MCF 10A (cell line): ENCODE measurements around the gene DAO. TPM values are rescaled to one million over a fixed set of nuclear protein-coding genes. Genes with fewer than 3 reads are reported as not detected.

Experiments
- BruUV-seq: library from RNA; stranded (reverse); fragments of 400-500 nt; replicated peaks from 2 replicates; lab custom pipeline; 2021; lab: Mats Ljungman, UMichigan
- CTCF ChIA-PET: fragments of 300-600 bp; sonication (Branson Sonifier 250); formaldehyde crosslinking; extraction: SDS; loops from one replicate; lab custom pipeline; 2021; ENCODE audit warnings: antibody characterized with exemption, inconsistent platforms; lab: Yijun Ruan, JAX
- POLR2A ChIA-PET: fragments of 300-600, 350-650 bp; sonication (Branson Sonifier 250); formaldehyde crosslinking; extraction: SDS; loops from one replicate; lab custom pipeline; 2020; ENCODE audit warnings: antibody characterized with exemption, inconsistent platforms; lab: Yijun Ruan, JAX
- DNase-seq: peaks from one replicate; pipeline ENCODE4 v3.0.0-alpha.2; 2018; ENCODE audit not compliant: unreplicated experiment
- H3K27ac Mint-ChIP-seq: one replicate; pipeline ENCODE4 v1.8.0; 2022; ENCODE audit warnings: mild to moderate bottlenecking, low read depth, mixed read lengths; ENCODE audit not compliant: unreplicated experiment
- H3K27me3 Mint-ChIP-seq: one replicate; pipeline ENCODE4 v1.8.0; 2022; ENCODE audit warnings: mixed read lengths; ENCODE audit not compliant: insufficient read depth, unreplicated experiment
- H3K36me3 Mint-ChIP-seq: one replicate; pipeline ENCODE4 v1.8.0; 2022; ENCODE audit warnings: mild to moderate bottlenecking, moderate library complexity, mixed read lengths; ENCODE audit not compliant: insufficient read depth, unreplicated experiment
- H3K4me1 Mint-ChIP-seq: one replicate; pipeline ENCODE4 v1.8.0; 2022; ENCODE audit warnings: mixed read lengths; ENCODE audit not compliant: insufficient read depth, unreplicated experiment
- H3K4me3 Mint-ChIP-seq: one replicate; pipeline ENCODE4 v1.8.0; 2022; ENCODE audit warnings: mild to moderate bottlenecking, moderate library complexity, mixed read lengths; ENCODE audit not compliant: unreplicated experiment
- H3K9me3 Mint-ChIP-seq: one replicate; pipeline ENCODE4 v1.8.0; 2022; ENCODE audit warnings: mixed read lengths; ENCODE audit not compliant: unreplicated experiment
- intact Hi-C: fragments of 100-400 bp; cut with micrococcal nuclease; formaldehyde crosslinking; loops from 2 replicates; pipeline ENCODE4 v1.14.1; 2022
- total RNA-seq: library from RNA; stranded (reverse); gene quantifications from 2 replicates; pipeline ENCODE4 v1.2.3, GENCODE V29; 2022
- TF ChIP-seq, protein P1 (sequence below): fragments of 200-600 bp; IDR thresholded peaks from one replicate; pipeline ENCODE4 v1.8.0; 2022; ENCODE audit warnings: antibody characterized with exemption, mild to moderate bottlenecking; ENCODE audit not compliant: unreplicated experiment

DAO gene
- total RNA-seq, 1 experiment from 2014 or later: not detected

DNA sequence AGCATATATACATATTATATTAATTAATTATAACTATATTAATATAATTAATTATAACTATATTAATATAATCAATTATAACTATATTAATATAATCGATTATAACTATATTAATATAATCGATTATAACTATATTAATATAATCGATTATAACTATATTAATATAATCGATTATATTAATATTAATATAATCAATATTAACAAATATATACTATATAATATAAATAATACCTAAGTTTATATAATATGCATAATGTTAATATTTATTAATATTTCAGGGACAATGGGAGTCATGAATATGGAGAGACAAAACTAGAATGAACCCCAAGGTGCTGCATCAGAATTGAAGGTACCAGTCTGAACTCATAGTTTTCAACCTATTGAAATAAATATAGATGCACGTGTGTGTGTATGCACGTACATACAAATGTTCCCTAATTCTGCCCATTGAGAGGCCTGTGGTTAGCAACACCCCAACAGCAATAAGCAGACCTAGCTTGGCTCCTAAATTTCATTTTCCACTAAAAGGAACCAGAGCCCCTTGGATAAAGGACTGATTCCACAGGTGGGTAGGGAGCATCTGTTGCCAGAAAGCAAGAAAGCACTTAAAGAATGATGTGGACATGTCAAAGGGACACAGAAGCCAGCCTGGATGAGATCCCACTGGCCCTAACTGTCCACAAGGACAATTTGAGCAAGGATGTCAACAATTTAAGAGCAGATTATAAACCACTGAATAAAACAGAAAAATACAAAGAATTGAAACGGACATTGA, 43.8 kb upstream of the DAO start:
- Mint-ChIP-seq H3K4me3 (no peak overlapping the region), H3K4me1 (peaks cover 53% of the 10 kb centered on the region), H3K9me3 (no peaks in the 10 kb centered on the region), H3K27me3 (no peaks in the 10 kb centered on the region), H3K27ac (no peak overlapping the region), H3K36me3 (peaks cover 24% of the 10 kb centered on the region)
- TF ChIP-seq, protein P1, sequence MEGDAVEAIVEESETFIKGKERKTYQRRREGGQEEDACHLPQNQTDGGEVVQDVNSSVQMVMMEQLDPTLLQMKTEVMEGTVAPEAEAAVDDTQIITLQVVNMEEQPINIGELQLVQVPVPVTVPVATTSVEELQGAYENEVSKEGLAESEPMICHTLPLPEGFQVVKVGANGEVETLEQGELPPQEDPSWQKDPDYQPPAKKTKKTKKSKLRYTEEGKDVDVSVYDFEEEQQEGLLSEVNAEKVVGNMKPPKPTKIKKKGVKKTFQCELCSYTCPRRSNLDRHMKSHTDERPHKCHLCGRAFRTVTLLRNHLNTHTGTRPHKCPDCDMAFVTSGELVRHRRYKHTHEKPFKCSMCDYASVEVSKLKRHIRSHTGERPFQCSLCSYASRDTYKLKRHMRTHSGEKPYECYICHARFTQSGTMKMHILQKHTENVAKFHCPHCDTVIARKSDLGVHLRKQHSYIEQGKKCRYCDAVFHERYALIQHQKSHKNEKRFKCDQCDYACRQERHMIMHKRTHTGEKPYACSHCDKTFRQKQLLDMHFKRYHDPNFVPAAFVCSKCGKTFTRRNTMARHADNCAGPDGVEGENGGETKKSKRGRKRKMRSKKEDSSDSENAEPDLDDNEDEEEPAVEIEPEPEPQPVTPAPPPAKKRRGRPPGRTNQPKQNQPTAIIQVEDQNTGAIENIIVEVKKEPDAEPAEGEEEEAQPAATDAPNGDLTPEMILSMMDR: no peak
- POLR2A ChIA-PET: no interaction called here
- CTCF ChIA-PET: interaction anchor here (0.6 to 0.9 kb wide), 3 partner anchors 14 to 279 kb away, joined by 3 read pairs; no protein-coding TSS in a partner anchor
- no TSS peak for BruUV-seq
- intact Hi-C loops: no loop called here
- no peak for DNase-seq

DNA sequence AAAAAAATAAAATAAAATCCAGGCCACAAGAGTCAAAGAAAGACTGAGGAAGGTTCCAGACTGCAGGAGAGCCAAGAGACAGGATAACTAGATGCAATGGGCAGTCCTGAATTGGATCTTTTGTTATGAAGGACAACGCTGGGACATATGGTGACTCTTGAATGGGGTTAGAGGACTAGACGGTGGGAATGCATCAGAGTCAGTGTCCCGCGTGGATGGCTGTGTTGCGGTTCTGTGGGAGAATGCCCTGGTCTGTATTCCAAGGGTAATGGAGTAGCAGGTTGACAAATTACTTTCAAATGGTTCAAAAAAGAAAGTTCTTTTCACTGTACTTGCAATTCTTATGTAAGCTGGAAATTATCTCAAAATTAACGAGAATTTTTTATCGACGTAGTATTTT, 42.7 kb upstream of the DAO start:
- H3K36me3 Mint-ChIP-seq: peaks cover 25% of the 10 kb centered on the region
- peak overlapping the region; percentile 70 for H3K27ac Mint-ChIP-seq
- CTCF ChIA-PET: interaction anchor here (1.0 to 3.4 kb wide), 2 partner anchors 12 to 273 kb away, joined by 3 to 8 read pairs; no protein-coding TSS in a partner anchor

DNA sequence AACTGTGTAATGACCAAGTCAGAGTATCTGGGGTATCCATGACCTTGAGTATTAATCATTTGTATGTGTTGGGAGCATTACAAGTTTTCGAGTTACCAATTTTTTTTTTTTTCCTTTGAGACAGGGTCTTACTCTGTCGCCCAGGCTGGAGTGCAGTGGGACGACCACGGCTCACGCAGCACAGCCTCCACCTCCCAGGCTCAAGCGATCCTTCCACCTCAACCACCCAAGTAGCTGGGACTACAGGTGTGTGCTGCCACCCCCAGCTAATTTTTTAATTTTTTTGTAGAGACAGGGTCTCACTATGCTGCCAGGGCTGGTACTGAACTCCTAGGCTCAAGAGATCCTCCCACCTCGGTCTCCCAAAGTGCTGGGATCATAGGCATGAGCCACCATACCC, 42.2 kb upstream of the DAO start:
- H3K4me1 Mint-ChIP-seq: peaks cover 47% of the 10 kb centered on the region
- ChIA-PET POLR2A (interaction anchor here (0.6 to 2.7 kb wide), 13 partner anchors 9 to 1276 kb away, joined by 3 to 28 read pairs (median 5); partner anchors contain the start of genes ALKBH2, ISCU, SART3 and SSH1), CTCF (interaction anchor here (0.7 to 3.4 kb wide), 4 partner anchors 11 to 274 kb away, joined by 3 to 8 read pairs (median 3); no protein-coding TSS in a partner anchor)
- H3K9me3 Mint-ChIP-seq: no peaks in the 10 kb centered on the region
- intact Hi-C loops: loop anchor here (2.0 kb wide), 1 partner anchor 19 kb away; the partner anchor contains the start of gene SSH1
- H3K27me3 Mint-ChIP-seq: no peaks in the 10 kb centered on the region
- H3K4me3 Mint-ChIP-seq: peak overlapping the region; percentile 65
- no TSS peak for BruUV-seq
- peak overlapping the region; percentile 87 for H3K27ac Mint-ChIP-seq
- TF ChIP-seq, protein P1: no peak
- H3K36me3 Mint-ChIP-seq: peaks cover 28% of the 10 kb centered on the region
- no peak for DNase-seq

More for the DNA sequence above, 42.7 kb upstream of the DAO start:
- Mint-ChIP-seq H3K4me3 (no peak overlapping the region), H3K4me1 (peaks cover 52% of the 10 kb centered on the region), H3K27me3 (no peaks in the 10 kb centered on the region), H3K9me3 (no peaks in the 10 kb centered on the region)
- no peak for DNase-seq
- intact Hi-C loops: no loop called here
- no TSS peak for BruUV-seq
- POLR2A ChIA-PET: interaction anchor here (2.3 to 2.7 kb wide), 4 partner anchors 9 to 22 kb away, joined by 10 to 28 read pairs (median 20); partner anchors contain the start of gene SSH1
- TF ChIP-seq, protein P1: no peak
